Measurements from ENCODE around the gene CHIT1. TPM values are rescaled to one million over a fixed set of nuclear protein-coding genes. Genes with fewer than 3 reads are reported as not detected.
A peak's percentile ranks its signal among the peaks of the same experiment; 100 is the strongest.

Gene CHIT1
- total and polyA plus RNA-seq, 9 of the 15 experiments (the other 6 are each of a cell fraction or from before 2014, with no cell fraction given), result not detected

- H3K9me1 ChIP-seq (ENCODE audit: control insufficient read depth, insufficient read depth, low read length), result no peaks in the 10 kb centered on the region
- no TSS peak for BruUV-seq (replicated peaks)
- H3K27me3 ChIP-seq (ENCODE audit: control insufficient read depth in 2 of 2, insufficient read depth in 2 of 2, low read length in 2 of 2), result peaks cover 4 to 8% of the 10 kb centered on the region in 2 experiments; a peak in 3 of 5 replicates
- ATAC-seq (peak; percentile 58), DNase-seq (ENCODE audit: extremely low read depth in 1 of 4, low spot score in 3 of 4) (peak; percentile 75 to 88 (median 76)), FAIRE-seq (peak; percentile 80)
- ChIA-PET CTCF (ENCODE audit: low intra/inter-chr PET ratio) (interaction anchor here (0.6 to 9.9 kb wide), 8 partner anchors 58 to 860 kb away, joined by 3 to 226 read pairs (median 6); no protein-coding TSS in a partner anchor), POLR2A (interaction anchor here (0.6 to 1.0 kb wide), 3 partner anchors 42 to 185 kb away, joined by 3 read pairs; no protein-coding TSS in a partner anchor)
- intact Hi-C loops (cut with micrococcal nuclease), result loop anchor here (1.0 to 5.0 kb wide), 5 partner anchors 52 to 238 kb away; no protein-coding TSS in a partner anchor
- in situ Hi-C loops (cut with MboI), result no loop called here
- no peaks in the 10 kb centered on the region for H3K36me3 ChIP-seq (ENCODE audit: control insufficient read depth, insufficient read depth, low read length)
- no peak overlapping the region; the same call in 1 of the 2 replicates for H3K4me2 ChIP-seq (ENCODE audit: insufficient read depth, low read length)
- H4K20me1 ChIP-seq (replicated peaks; ENCODE audit: control insufficient read depth, insufficient read depth, low read length), result no peaks in the 10 kb centered on the region; the same call in 1 of the 2 replicates
- WGBS (ENCODE audit: insufficient coverage, low coverage, missing lambda C conversion rate), result 0% methylated on average over 5 of the region's 5 CpGs
- no peak overlapping the region for H3K27ac ChIP-seq (ENCODE audit: extremely low read depth, low read depth, low read length)
- no peak overlapping the region for H3K4me3 ChIP-seq
- no peak overlapping the region for H3K9ac ChIP-seq (ENCODE audit: insufficient read depth in 1 of 2, low read depth in 2 of 2, low read length in 2 of 2)
- no peaks in the 10 kb centered on the region for H3K79me2 ChIP-seq (ENCODE audit: control insufficient read depth, insufficient read depth, low read length)
- peak overlapping the region; percentile 52; the same call in 1 of the 2 replicates for H2AFZ ChIP-seq (ENCODE audit: low read depth, low read length)
- H3K4me1 ChIP-seq (replicated peaks in 1 of 2; ENCODE audit: control insufficient read depth in 2 of 2, insufficient read depth in 2 of 2, low read length in 2 of 2), result peaks cover 17 to 18% of the 10 kb centered on the region in 2 experiments; a peak in 4 of 5 replicates
- no peaks in the 10 kb centered on the region for H3K9me3 ChIP-seq (replicated peaks; ENCODE audit: control insufficient read depth, insufficient read depth, low read depth, low read length)
- peak; percentile 69 for TF ChIP-seq ARID1B (IDR thresholded peaks at IDR 0.05)
- TF ChIP-seq, protein P1, sequence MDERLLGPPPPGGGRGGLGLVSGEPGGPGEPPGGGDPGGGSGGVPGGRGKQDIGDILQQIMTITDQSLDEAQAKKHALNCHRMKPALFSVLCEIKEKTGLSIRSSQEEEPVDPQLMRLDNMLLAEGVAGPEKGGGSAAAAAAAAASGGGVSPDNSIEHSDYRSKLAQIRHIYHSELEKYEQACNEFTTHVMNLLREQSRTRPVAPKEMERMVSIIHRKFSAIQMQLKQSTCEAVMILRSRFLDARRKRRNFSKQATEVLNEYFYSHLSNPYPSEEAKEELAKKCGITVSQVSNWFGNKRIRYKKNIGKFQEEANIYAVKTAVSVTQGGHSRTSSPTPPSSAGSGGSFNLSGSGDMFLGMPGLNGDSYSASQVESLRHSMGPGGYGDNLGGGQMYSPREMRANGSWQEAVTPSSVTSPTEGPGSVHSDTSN (CRISPR knock-in tag; IDR thresholded peaks at IDR 0.05; ENCODE audit: low read depth), result no peak
- TF ChIP-seq, protein P1 (tag; conservative IDR thresholded peaks at IDR 0.05; ENCODE audit: low read depth), result peak; percentile 51; the same call in 1 of the 2 replicates
- peak; percentile 41; the same call in 1 of the 2 replicates for TF ChIP-seq MTA1 (IDR thresholded peaks at IDR 0.05; ENCODE audit: borderline replicate concordance)
- TF ChIP-seq GATA2 (CRISPR knock-in tag; IDR thresholded peaks at IDR 0.05), result peak; percentile 86
- TF ChIP-seq KHSRP (IDR thresholded peaks at IDR 0.05), result 0 out of 2 replicates have a peak, but pooled peaks have one; percentile 14
- TF ChIP-seq MYNN (IDR thresholded peaks at IDR 0.05), result 0 out of 2 replicates have a peak, but pooled peaks have one; percentile 23
- TF ChIP-seq MYNN (CRISPR knock-in tag; IDR thresholded peaks at IDR 0.05), result no peak
- TF ChIP-seq, protein P2, sequence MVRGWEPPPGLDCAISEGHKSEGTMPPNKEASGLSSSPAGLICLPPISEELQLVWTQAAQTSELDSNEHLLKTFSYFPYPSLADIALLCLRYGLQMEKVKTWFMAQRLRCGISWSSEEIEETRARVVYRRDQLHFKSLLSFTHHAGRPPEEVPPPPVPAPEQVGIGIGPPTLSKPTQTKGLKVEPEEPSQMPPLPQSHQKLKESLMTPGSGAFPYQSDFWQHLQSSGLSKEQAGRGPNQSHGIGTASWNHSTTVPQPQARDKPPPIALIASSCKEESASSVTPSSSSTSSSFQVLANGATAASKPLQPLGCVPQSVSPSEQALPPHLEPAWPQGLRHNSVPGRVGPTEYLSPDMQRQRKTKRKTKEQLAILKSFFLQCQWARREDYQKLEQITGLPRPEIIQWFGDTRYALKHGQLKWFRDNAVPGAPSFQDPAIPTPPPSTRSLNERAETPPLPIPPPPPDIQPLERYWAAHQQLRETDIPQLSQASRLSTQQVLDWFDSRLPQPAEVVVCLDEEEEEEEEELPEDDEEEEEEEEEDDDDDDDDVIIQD (CRISPR knock-in tag; IDR thresholded peaks at IDR 0.05), result no peak
- TF ChIP-seq ZNF609 (CRISPR knock-in tag; IDR thresholded peaks at IDR 0.05; ENCODE audit: borderline replicate concordance), result no peak
- no peak for TF ChIP-seq SIN3A (IDR thresholded peaks at IDR 0.05; ENCODE audit: borderline replicate concordance in 2 of 2, control insufficient read depth in 1 of 2, low read depth in 2 of 2, low read length in 2 of 2)
- TF ChIP-seq BRD9 (IDR thresholded peaks at IDR 0.05; ENCODE audit: low read depth, partially characterized antibody), result no peak
These were observed 39.6 kb upstream of the CHIT1 start for GRCh38 chr1:203268901-203269653.
